CD1c-positive myeloid dendritic cell (primary cell): ENCODE measurements around the gene RFX6.

Experiments
- DNase-seq: peaks from one replicate; pipeline ENCODE4 v3.0.0-alpha.2; 2016; ENCODE audit errors: extremely low spot score

Gene RFX6

GRCh38 chr6:116966675-116967576 lies 89.9 kb downstream of the RFX6 start:
- DNase-seq, result no peak

GRCh38 chr6:116969211-116969863 lies 92.3 kb downstream of the RFX6 start:
- peak; percentile 37 for DNase-seq

DNA sequence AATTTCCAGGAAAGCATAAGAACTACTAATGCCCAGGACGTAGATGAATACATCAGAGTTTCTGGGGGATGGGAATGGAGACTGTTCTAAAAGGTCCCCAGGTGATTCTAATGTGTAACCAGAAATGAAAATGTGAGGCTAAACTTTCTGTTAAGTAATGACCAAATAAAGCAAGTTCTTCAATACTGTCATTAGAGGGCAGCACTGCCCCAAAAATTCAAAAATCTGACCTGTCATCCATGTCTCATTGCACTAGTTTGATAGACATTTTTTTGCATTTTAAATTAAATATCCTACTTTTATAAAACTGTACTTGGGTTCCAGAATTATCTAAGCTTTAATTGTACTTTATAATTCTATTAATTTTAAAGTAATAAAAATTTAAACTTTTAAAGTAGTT lies 94.9 kb downstream of the RFX6 start:
- peak; percentile 33 for DNase-seq

GRCh38 chr6:116973976-116974375 lies 96.9 kb downstream of the RFX6 start:
- no peak for DNase-seq

GRCh38 chr6:116974526-116975316 lies 97.7 kb downstream of the RFX6 start:
- no peak for DNase-seq

DNA sequence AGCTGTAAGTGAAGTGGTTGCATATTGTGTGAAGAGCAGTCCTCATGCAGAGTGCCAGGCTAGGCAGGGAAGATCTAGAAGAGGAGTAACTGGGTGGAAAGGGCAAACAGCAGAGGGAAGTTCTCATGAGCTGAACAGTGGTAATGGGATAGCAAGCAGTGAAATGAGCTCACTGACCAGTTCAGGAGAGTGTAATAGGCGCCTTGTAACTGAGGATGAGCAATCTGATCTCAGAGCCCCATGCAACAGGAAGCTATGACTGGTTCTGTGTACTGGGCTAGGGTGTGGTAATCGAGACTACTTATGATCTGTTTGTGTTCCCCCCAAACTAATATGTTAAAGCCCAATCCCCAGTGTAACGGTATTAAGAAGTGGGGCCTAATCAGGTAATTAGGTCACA lies 98.6 kb downstream of the RFX6 start:
- no peak for DNase-seq

DNA sequence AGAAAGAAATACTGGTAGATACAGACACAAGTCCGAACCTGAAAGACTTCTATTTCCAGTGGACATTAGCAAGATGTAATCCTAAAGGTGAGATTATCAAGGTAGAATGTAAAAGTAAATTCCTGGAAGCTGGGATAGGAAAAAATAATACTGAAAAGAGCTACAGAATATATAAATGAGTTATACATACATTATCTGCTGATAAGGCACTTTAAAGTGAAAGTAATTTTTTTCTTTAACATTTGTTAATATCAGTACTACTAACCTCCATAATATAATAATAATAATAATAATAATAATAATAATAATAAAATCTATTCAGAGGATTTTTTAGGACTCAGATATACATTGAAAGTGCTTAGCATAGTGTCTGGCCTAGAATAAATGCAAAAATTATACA lies 102.5 kb downstream of the RFX6 start:
- no peak for DNase-seq
